Measurements from ENCODE around the gene CCDC170.

- TF ChIP-seq CTCF (conservative IDR thresholded peaks at IDR 0.05 in 1 of 2, IDR thresholded peaks at IDR 0.05 in 1 of 2; ENCODE audit: extremely low read depth in 1 of 2, insufficient read depth in 1 of 2, low read depth in 1 of 2, low read length in 2 of 2) (no peak), EZH2 (IDR thresholded peaks at IDR 0.05; ENCODE audit: borderline replicate concordance, low read length) (no peak)
Observed at GRCh38 chr6:151493804-151494234, at the start of gene CCDC170.

Measured in mammary epithelial cell (primary cell).